SK-N-DZ (cell line): ENCODE measurements around the gene CCDC12.

Experiments
- DNase-seq: peaks from one replicate; pipeline ENCODE4 v3.0.0-alpha.2; 2015; ENCODE audit warnings: low spot score
- small RNA-seq, 2 experiments: library from RNA; depleted of rRNA; stranded (forward); fragments of <200 nt; gene quantifications; one replicate each; pipeline ENCODE3, GENCODE V24; 2014

CCDC12 gene

DNA sequence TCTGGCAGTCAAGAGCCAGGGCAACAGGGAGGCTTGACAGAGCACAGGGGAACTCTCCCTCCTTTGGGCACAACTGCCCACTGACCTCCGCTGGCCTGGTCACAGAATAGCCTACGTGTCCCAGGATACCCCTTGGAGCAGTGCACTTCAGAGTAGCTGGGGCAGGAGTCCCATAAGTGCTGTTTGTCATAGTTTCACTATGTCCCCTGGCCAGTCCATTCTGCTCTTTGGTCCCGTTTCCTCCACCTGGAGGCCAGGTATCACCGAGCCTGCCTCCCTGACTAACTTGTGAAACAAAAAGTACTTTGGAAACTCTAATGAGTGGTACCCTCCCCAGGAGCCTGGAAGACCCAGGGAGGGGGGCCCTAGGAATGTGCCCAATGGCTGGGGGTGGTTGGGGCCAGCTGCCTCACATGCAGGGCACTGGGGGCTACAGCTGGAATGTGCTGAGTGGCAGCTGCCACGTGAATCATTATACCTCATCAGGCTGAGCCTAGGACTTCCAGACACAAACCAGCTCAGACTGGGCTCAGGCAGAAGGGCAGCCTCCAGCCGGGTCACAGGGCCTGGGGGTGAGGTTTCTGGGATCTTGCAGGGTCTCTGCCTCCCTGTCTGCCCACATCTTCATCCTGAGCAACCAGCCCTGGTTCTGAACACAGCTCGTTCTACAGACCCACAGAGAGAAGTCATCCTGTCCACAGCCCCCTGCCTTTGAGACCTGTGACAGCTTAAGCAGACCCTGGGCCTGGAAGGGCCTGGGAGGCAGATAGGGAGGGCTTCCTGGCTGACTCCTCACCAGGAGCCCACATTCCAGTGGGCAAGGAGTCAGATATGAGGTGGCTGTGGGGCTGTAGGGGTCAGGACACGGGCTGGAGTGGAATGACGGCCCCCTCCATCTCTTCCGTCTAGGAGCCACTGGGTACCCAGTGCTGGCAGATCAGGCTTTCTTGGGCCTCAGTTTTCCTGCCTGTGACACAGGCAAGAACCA, 99.9 kb downstream of the CCDC12 start:
- DNase-seq, result no peak

DNA sequence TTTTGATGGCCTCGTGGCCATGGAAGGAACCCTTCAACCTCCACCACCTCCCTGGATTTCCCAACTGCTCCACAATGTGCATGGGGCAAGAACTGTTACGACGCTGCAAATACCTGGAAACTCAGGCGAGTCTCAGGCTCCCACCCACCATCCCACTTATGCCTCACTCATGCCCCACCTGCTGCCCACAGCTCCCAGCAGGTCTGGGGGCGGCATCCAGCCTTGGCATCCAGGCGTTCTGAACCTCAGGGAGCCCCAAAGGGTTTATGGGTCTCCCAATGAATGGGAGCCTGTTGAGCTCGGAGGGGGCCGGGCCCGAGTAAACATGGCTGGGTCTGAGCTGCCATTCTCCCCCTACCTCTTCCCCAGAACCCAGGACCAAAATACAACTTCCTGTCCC, 101.0 kb downstream of the CCDC12 start:
- DNase-seq, result no peak

GRCh38 chr3:46874430-46874829, 102.1 kb downstream of the CCDC12 start:
- DNase-seq, result no peak

- DNase-seq, result no peak
Observed at GRCh38 chr3:46873521-46873920, 103.0 kb downstream of the CCDC12 start.

Small RNA genes lying within 50 kb of the gene (small RNA-seq; reads per million reads assigned to genes)
- gene AC109583.2, result 0 reads per million in 2 experiments
